Trophoblast cell (in vitro differentiated cells and primary cell): ENCODE results near the gene AHCYL2.

ENCODE experiments used
- DNase-seq, 2 donors: peaks; one replicate each; pipeline ENCODE4 v3.0.0-alpha.2; 2016
- H2AFZ ChIP-seq: 2 replicates; pipeline ENCODE4 v1.6.1; 2013; ENCODE audit warnings: low read length, moderate library complexity, mild to moderate bottlenecking; ENCODE audit not compliant: insufficient read depth, poor library complexity
- H2AK5ac ChIP-seq: 2 replicates; pipeline ENCODE4 v1.6.1; 2013; ENCODE audit warnings: mild to moderate bottlenecking, low read length
- H2BK120ac ChIP-seq: 2 replicates; pipeline ENCODE4 v1.6.1; 2013; ENCODE audit warnings: low read length, mild to moderate bottlenecking, moderate library complexity; ENCODE audit not compliant: insufficient read depth, poor library complexity
- H2BK12ac ChIP-seq: 2 replicates; pipeline ENCODE4 v1.6.1; 2013; ENCODE audit warnings: mild to moderate bottlenecking, low read length, moderate library complexity
- H2BK5ac ChIP-seq: 2 replicates; pipeline ENCODE4 v1.6.1; 2013; ENCODE audit warnings: low read length, low read depth, moderate library complexity, mild to moderate bottlenecking; ENCODE audit not compliant: poor library complexity
- H3K14ac ChIP-seq: 2 replicates; pipeline ENCODE4 v1.6.1; 2013; ENCODE audit warnings: mild to moderate bottlenecking, low read length
- H3K18ac ChIP-seq: 2 replicates; pipeline ENCODE4 v1.6.1; 2013; ENCODE audit warnings: mild to moderate bottlenecking, low read length
- H3K23ac ChIP-seq: 2 replicates; pipeline ENCODE4 v1.6.1; 2013; ENCODE audit warnings: low read length
- H3K27ac ChIP-seq: 2 replicates; pipeline ENCODE4 v1.5.1; 2013; ENCODE audit warnings: low read depth, mild to moderate bottlenecking, inconsistent platforms, low read length, moderate library complexity
- H3K27me3 ChIP-seq: 2 replicates; pipeline ENCODE4 v1.6.1; 2013; ENCODE audit warnings: inconsistent platforms, mild to moderate bottlenecking, low read length, moderate library complexity; ENCODE audit not compliant: insufficient read depth
- H3K36me3 ChIP-seq, 2 experiments: 1 replicate in 1 of 2; 2 replicates in 1 of 2; pipeline ENCODE4 v1.6.1; 2013; ENCODE audit warnings: low read length in 2 of 2, mild to moderate bottlenecking in 2 of 2, moderate library complexity in 1 of 2; ENCODE audit not compliant: insufficient read depth in 2 of 2, control insufficient read depth in 1 of 2
- H3K4ac ChIP-seq: 2 replicates; pipeline ENCODE4 v1.6.1; 2013; ENCODE audit warnings: low read depth, mild to moderate bottlenecking, low read length, moderate library complexity
- H3K4me1 ChIP-seq, 2 experiments: 1 replicate in 1 of 2; 2 replicates in 1 of 2; pipeline ENCODE4 v1.6.1; 2013; ENCODE audit warnings: low read length in 2 of 2, mild to moderate bottlenecking in 2 of 2, moderate library complexity in 1 of 2; ENCODE audit not compliant: insufficient read depth in 2 of 2, control insufficient read depth in 1 of 2
- H3K4me2 ChIP-seq: 2 replicates; pipeline ENCODE4 v1.6.1; 2013; ENCODE audit warnings: inconsistent platforms, mild to moderate bottlenecking, low read length, moderate library complexity
- H3K4me3 ChIP-seq: 2 replicates; pipeline ENCODE4 v1.5.1; 2013; ENCODE audit warnings: mild to moderate bottlenecking, low read depth, low read length, inconsistent platforms
- H3K79me1 ChIP-seq: one replicate; pipeline ENCODE4 v1.6.1; 2013; ENCODE audit warnings: low read length
- H3K79me2 ChIP-seq: 2 replicates; pipeline ENCODE4 v1.6.1; 2013; ENCODE audit warnings: low read length, mild to moderate bottlenecking; ENCODE audit not compliant: control insufficient read depth, insufficient read depth, poor library complexity
- H3K9ac ChIP-seq: 2 replicates; pipeline ENCODE4 v1.6.1; 2013; ENCODE audit warnings: mild to moderate bottlenecking, low read length
- H3K9me3 ChIP-seq: 2 replicates; pipeline ENCODE4 v1.6.1; 2013; ENCODE audit warnings: low read depth, mild to moderate bottlenecking, control low read depth, inconsistent platforms, low read length; ENCODE audit not compliant: insufficient read depth
- H4K12ac ChIP-seq: 2 replicates; pipeline ENCODE4 v1.6.1; 2013; ENCODE audit warnings: low read depth, mild to moderate bottlenecking, low read length, moderate library complexity
- H4K8ac ChIP-seq: 2 replicates; pipeline ENCODE4 v1.6.1; 2013; ENCODE audit warnings: low read depth, mild to moderate bottlenecking, low read length, moderate library complexity
- H4K91ac ChIP-seq: one replicate; pipeline ENCODE4 v1.6.1; 2013; ENCODE audit warnings: low read depth, mild to moderate bottlenecking, low read length, moderate library complexity
- WGBS: extraction: QIAGEN DNeasy Blood & Tissue Kit; methylation state at CpG from one replicate; pipeline ENCODE4 v1.1.7; 2013; ENCODE audit warnings: missing lambda C conversion rate; ENCODE audit not compliant: insufficient read length, insufficient coverage; ENCODE audit errors: extremely low coverage; 5-methylcytosine and 5-hydroxymethylcytosine counted together

Gene AHCYL2

DNA sequence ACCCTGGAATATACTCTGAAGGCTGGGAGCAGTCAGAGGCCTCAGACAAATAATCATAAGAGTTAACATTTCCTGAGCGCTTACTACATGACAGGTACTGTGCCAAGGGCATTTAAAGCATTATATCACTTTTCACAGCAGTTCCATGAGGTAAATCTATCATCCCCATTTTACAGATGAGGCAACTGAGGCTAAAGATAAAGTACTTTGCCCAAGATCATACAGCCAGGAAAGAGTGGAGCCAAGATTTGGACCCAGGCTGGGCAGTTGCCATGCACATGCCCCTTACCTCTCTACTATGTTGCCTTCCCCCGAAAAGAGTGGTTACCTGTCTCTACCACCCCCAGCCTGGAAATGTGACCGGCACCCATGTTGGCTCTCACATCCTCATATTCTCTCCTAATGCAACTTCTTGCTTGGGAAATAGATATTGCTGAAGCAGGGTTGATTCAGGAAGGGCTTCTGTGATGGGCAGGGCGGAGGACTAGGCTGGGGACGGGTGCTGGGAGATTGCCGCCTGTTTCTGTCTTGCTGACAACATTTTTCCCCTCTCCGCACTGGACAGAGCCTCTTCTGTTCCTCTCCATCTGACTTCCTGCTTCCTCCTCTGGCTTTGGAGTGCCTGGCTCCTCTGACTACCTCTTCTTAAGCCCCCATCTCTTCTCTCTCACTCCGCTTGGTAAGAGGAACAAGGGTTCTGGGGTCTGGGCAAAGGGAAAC lies 22.6 kb upstream of the AHCYL2 start:
- no peaks in the 10 kb centered on the region for H3K9me3 ChIP-seq
- H4K91ac ChIP-seq: no peak overlapping the region
- H3K27me3 ChIP-seq: no peaks in the 10 kb centered on the region
- no peak overlapping the region for H3K23ac ChIP-seq
- H2AK5ac ChIP-seq: no peak overlapping the region
- no peak overlapping the region for H2BK5ac ChIP-seq
- H3K79me1 ChIP-seq: no peaks in the 10 kb centered on the region
- H3K27ac ChIP-seq: no peak overlapping the region
- no peak overlapping the region for H3K4me3 ChIP-seq
- no peak overlapping the region for H3K4ac ChIP-seq
- no peak overlapping the region for H4K8ac ChIP-seq
- no peak overlapping the region for H3K18ac ChIP-seq
- H3K36me3 ChIP-seq: peaks cover 19 to 20% of the 10 kb centered on the region in 2 experiments
- H2BK120ac ChIP-seq: no peak overlapping the region
- H3K4me1 ChIP-seq: no peaks in the 10 kb centered on the region
- H3K14ac ChIP-seq: no peak overlapping the region
- no peak overlapping the region for H3K4me2 ChIP-seq
- no peak overlapping the region for H3K9ac ChIP-seq
- no peak overlapping the region for H2BK12ac ChIP-seq
- no CpG with 5 or more reads among the region's 8 CpGs for WGBS
- no peak overlapping the region for H2AFZ ChIP-seq
- DNase-seq: no peak
- no peak overlapping the region for H4K12ac ChIP-seq
- H3K79me2 ChIP-seq: no peaks in the 10 kb centered on the region

DNA sequence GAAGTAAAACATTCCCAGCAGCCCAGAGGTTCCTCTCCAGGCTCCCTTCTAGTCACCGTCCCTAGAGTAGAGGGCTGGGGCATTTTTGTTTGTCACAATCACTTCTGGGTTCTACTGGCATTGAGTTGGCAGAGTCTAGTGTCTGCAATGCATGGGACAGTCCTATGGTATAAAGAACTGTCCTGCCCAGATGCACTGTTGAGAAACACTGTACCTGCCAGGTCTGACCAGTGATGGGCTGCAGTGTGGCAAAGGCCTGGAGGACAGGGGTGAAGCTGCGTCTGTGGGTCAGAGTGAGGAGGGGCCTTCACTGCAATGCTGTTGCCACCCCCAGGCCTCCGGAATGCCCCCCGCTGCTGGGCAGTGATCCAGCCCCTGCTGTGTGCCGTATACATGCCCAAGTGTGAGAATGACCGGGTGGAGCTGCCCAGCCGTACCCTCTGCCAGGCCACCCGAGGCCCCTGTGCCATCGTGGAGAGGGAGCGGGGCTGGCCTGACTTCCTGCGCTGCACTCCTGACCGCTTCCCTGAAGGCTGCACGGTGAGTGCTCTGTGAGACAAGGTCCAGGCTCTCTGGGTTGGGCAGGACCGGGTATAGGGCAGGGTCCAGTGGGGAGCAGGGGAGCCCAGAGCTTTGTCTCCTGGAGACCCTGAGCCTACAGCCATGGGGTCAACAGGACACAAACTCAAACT lies 21.6 kb upstream of the AHCYL2 start:
- no peak overlapping the region for H2BK120ac ChIP-seq

DNA sequence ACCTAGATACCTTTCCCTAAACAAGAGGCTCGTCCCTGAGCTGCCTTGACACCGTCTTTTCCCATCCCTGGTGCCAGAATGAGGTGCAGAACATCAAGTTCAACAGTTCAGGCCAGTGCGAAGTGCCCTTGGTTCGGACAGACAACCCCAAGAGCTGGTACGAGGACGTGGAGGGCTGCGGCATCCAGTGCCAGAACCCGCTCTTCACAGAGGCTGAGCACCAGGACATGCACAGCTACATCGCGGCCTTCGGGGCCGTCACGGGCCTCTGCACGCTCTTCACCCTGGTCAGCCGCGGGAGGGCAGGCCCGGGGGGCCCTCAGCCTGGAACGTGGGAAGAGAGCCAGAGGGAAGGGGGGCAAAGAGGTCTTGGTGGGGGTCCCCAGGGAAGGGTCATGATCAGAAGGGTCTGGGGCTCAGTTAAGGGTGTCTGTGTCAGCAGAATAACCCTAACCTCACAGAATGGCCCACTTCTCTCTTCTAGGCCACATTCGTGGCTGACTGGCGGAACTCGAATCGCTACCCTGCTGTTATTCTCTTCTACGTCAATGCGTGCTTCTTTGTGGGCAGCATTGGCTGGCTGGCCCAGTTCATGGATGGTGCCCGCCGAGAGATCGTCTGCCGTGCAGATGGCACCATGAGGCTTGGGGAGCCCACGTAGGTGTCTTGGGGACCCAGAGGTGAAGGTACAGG lies 19.6 kb upstream of the AHCYL2 start:
- Histone ChIP-seq H2AFZ (no peak overlapping the region), H3K4me3 (no peak overlapping the region)

More for the DNA sequence above, 21.6 kb upstream of the AHCYL2 start:
- no peak overlapping the region for H2AFZ ChIP-seq
- peaks cover 20 to 22% of the 10 kb centered on the region in 2 experiments for H3K36me3 ChIP-seq
- no peak overlapping the region for H4K91ac ChIP-seq
- H3K23ac ChIP-seq: no peak overlapping the region
- no peak overlapping the region for H3K9ac ChIP-seq
- H4K8ac ChIP-seq: no peak overlapping the region
- no peaks in the 10 kb centered on the region for H3K79me2 ChIP-seq
- H3K79me1 ChIP-seq: no peaks in the 10 kb centered on the region
- H3K27me3 ChIP-seq: no peaks in the 10 kb centered on the region
- H2BK12ac ChIP-seq: no peak overlapping the region
- WGBS: no CpG with 5 or more reads among the region's 14 CpGs
- H3K4me2 ChIP-seq: no peak overlapping the region
- H3K4me3 ChIP-seq: no peak overlapping the region
- no peak overlapping the region for H3K27ac ChIP-seq
- H2AK5ac ChIP-seq: no peak overlapping the region
- no peak overlapping the region for H2BK5ac ChIP-seq
- H3K14ac ChIP-seq: no peak overlapping the region
- no peaks in the 10 kb centered on the region for H3K4me1 ChIP-seq
- H3K18ac ChIP-seq: no peak overlapping the region
- no peak overlapping the region for H4K12ac ChIP-seq
- H3K9me3 ChIP-seq: no peaks in the 10 kb centered on the region
- H3K4ac ChIP-seq: no peak overlapping the region
- DNase-seq: no peak

DNA sequence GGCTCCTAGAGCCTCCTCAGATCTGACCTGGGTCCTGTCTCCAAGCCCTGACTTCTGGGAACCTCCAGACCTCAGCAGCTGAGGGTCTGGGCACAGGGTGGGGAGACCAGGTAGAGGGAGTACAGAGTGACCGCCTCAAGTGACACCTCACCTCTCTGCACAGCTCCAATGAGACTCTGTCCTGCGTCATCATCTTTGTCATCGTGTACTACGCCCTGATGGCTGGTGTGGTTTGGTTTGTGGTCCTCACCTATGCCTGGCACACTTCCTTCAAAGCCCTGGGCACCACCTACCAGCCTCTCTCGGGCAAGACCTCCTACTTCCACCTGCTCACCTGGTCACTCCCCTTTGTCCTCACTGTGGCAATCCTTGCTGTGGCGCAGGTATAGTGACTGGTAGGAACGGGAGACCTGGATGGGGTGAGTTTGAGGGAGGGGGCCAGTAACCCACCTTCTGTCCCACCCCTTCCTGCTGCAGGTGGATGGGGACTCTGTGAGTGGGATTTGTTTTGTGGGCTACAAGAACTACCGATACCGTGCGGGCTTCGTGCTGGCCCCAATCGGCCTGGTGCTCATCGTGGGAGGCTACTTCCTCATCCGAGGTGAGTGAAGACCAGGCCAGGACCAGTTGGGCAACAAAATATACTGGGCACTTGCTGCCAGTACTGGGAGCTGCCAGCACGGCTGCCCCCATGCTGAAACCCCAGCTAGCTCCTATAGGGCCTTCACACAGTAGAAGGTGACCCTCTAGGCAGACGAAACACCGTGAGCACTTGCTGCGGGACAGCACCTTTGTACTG lies 18.6 kb upstream of the AHCYL2 start:
- Histone ChIP-seq H3K36me3 (peaks cover 42 to 44% of the 10 kb centered on the region in 2 experiments), H3K23ac (no peak overlapping the region), H3K4ac (no peak overlapping the region), H3K4me1 (no peaks in the 10 kb centered on the region), H3K4me2 (no peak overlapping the region), H2AK5ac (no peak overlapping the region), H3K27me3 (no peaks in the 10 kb centered on the region), H3K4me3 (no peak overlapping the region), H2BK5ac (no peak overlapping the region), H2AFZ (no peak overlapping the region), H4K12ac (no peak overlapping the region), H4K8ac (no peak overlapping the region), H3K18ac (no peak overlapping the region), H3K9me3 (no peaks in the 10 kb centered on the region), H3K9ac (no peak overlapping the region), H2BK12ac (no peak overlapping the region), H3K79me1 (no peaks in the 10 kb centered on the region), H3K79me2 (no peaks in the 10 kb centered on the region), H3K14ac (no peak overlapping the region), H3K27ac (no peak overlapping the region), H4K91ac (no peak overlapping the region), H2BK120ac (no peak overlapping the region)
- WGBS: no CpG with 5 or more reads among the region's 18 CpGs
- no peak for DNase-seq

More for the DNA sequence above, 19.6 kb upstream of the AHCYL2 start:
- Histone ChIP-seq H3K79me2 (no peaks in the 10 kb centered on the region), H4K12ac (no peak overlapping the region), H3K79me1 (no peaks in the 10 kb centered on the region), H2BK12ac (no peak overlapping the region), H2AK5ac (no peak overlapping the region), H3K27ac (no peak overlapping the region), H3K36me3 (peaks cover 34 to 36% of the 10 kb centered on the region in 2 experiments), H4K8ac (no peak overlapping the region), H3K9me3 (no peaks in the 10 kb centered on the region), H3K4me2 (no peak overlapping the region), H3K14ac (no peak overlapping the region), H3K27me3 (no peaks in the 10 kb centered on the region), H3K4me1 (no peaks in the 10 kb centered on the region), H3K4ac (no peak overlapping the region), H3K18ac (no peak overlapping the region), H4K91ac (no peak overlapping the region), H3K9ac (no peak overlapping the region), H2BK120ac (no peak overlapping the region), H3K23ac (no peak overlapping the region), H2BK5ac (no peak overlapping the region)
- no peak for DNase-seq
- no CpG with 5 or more reads among the region's 29 CpGs for WGBS
